GM18517 (cell line): Measurements from ENCODE around the gene ABCA3.

Source experiments
- ATAC-seq: cut with Tn5 transposase; IDR thresholded peaks from one replicate; pipeline ENCODE4 v1.9.1; 2021; ENCODE audit warnings: mild to moderate bottlenecking, moderate library complexity; ENCODE audit not compliant: unreplicated experiment

ABCA3 gene

GRCh38 chr16:2237102-2237482 lies 103.4 kb downstream of the ABCA3 start:
- ATAC-seq = no peak

- ATAC-seq = no peak
Measured at GRCh38 chr16:2236337-2237101, 104.0 kb downstream of the ABCA3 start, which contains the start of gene DNASE1L2. Gene DNASE1L2 (plus strand): TSS chr16:2236444. CDS start chr16:2236817, 373 bp downstream.

- ATAC-seq = no peak
Measured at GRCh38 chr16:2235695-2236336, 104.7 kb downstream of the ABCA3 start.

- ATAC-seq = no peak
Measured at GRCh38 chr16:2235234-2235651, 105.3 kb downstream of the ABCA3 start.

GRCh38 chr16:2234813-2235170 lies 105.7 kb downstream of the ABCA3 start:
- no peak for ATAC-seq

GRCh38 chr16:2233872-2234812 lies 106.4 kb downstream of the ABCA3 start:
- no peak for ATAC-seq

- no peak for ATAC-seq
Measured at GRCh38 chr16:2233046-2233775, 107.3 kb downstream of the ABCA3 start.

- no peak for ATAC-seq
Measured at GRCh38 chr16:2232094-2232990, 108.2 kb downstream of the ABCA3 start.

- no peak for ATAC-seq
Measured at GRCh38 chr16:2231016-2231931, 109.3 kb downstream of the ABCA3 start.

GRCh38 chr16:2230376-2230775 lies 110.2 kb downstream of the ABCA3 start:
- no peak for ATAC-seq

- no peak for ATAC-seq
Measured at GRCh38 chr16:2229632-2230250, 110.8 kb downstream of the ABCA3 start.

- no peak for ATAC-seq
Measured at GRCh38 chr16:2229091-2229490, 111.4 kb downstream of the ABCA3 start.

GRCh38 chr16:2228161-2228824 lies 112.2 kb downstream of the ABCA3 start:
- ATAC-seq = no peak

- ATAC-seq = no peak
Measured at GRCh38 chr16:2226918-2227317, 113.6 kb downstream of the ABCA3 start.

GRCh38 chr16:2226245-2226793 lies 114.2 kb downstream of the ABCA3 start:
- no peak for ATAC-seq
